Measurements from ENCODE around the gene ZNF175. TPM values are rescaled to one million over a fixed set of nuclear protein-coding genes. Genes with fewer than 3 reads are reported as not detected.

Gene ZNF175
- polyA plus RNA-seq, 1 of the 3 experiments (the other 2 are of a cell fraction) = 3.1 TPM

DNA sequence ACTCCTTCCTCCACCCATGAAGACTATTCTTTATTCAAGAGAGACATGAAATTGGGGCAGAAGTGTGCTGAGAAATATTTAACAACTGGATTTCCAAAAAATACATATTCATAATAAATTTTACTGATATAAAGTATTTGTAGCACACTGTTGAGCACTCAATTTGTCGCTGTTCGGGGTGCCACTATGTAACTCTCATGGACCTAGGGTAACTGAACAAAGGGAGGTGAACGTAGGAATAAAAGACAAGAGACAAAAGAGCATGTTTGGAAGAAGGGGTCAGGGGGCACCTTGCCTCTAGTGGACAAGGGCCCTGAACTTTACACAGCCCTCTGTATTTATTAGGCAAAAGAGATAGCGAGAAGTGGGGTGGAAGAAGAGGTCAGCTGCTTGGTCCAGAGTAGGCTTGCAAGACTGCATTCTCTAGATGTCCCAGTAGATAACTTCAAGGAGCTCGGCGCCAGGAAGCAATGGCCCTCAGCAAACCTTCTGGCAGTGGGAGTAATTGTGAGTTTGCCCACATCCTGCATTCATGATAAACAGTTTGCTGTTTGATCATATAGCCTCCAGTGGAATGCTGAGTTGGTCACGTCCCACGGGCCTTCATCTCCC lies 4.5 kb upstream of the ZNF175 start:
- no peak overlapping the region for H3K27ac ChIP-seq (ENCODE audit: low read depth in 2 of 2, low read length in 1 of 2)
- H4K20me1 ChIP-seq (ENCODE audit: insufficient read depth) = no peaks in the 10 kb centered on the region
- DNase-seq = no peak
- H3K9me3 ChIP-seq = no peaks in the 10 kb centered on the region; the same call in 1 of the 2 replicates
- H3K9ac ChIP-seq = no peak overlapping the region
- H3K4me3 ChIP-seq (ENCODE audit: low read depth in 2 of 2, low read length in 1 of 2) = no peak overlapping the region
- H3K9me2 ChIP-seq = no peaks in the 10 kb centered on the region
- ChIA-PET POLR2A (no interaction called here), CTCF (interaction anchor here (0.9 kb wide), 1 partner anchor 14 kb away, joined by 3 read pairs; no protein-coding TSS in a partner anchor)
- H3K27me3 ChIP-seq (ENCODE audit: insufficient read depth) = peaks cover 39% of the 10 kb centered on the region; the same call in 1 of the 2 replicates
- H3K36me3 ChIP-seq (replicated peaks in 1 of 2; ENCODE audit: control insufficient read depth in 1 of 2, insufficient read depth in 2 of 2, low read length in 1 of 2) = no peaks in the 10 kb centered on the region
- under 1% methylated on average over 8 of the region's 8 CpGs for WGBS (ENCODE audit: low lambda C conversion rate)
- no peak overlapping the region for H2AFZ ChIP-seq (ENCODE audit: low read depth)
- no peak overlapping the region for H3K4me2 ChIP-seq
- TF ChIP-seq, protein P1, sequence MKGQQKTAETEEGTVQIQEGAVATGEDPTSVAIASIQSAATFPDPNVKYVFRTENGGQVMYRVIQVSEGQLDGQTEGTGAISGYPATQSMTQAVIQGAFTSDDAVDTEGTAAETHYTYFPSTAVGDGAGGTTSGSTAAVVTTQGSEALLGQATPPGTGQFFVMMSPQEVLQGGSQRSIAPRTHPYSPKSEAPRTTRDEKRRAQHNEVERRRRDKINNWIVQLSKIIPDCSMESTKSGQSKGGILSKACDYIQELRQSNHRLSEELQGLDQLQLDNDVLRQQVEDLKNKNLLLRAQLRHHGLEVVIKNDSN (IDR thresholded peaks at IDR 0.05; ENCODE audit: borderline replicate concordance, low read depth) = no peak
- TF ChIP-seq FOXM1 (IDR thresholded peaks at IDR 0.05; ENCODE audit: low read depth) (no peak), FOSL2 (IDR thresholded peaks at IDR 0.05; ENCODE audit: borderline replicate concordance, low read depth) (no peak), EZH2phosphoT487 (IDR thresholded peaks at IDR 0.05; ENCODE audit: borderline replicate concordance, low read depth) (no peak), POLR2AphosphoS5 (IDR thresholded peaks at IDR 0.05; ENCODE audit: low read depth, low read length) (no peak), FOXJ3 (CRISPR knock-in tag; IDR thresholded peaks at IDR 0.05) (no peak), GABPA (IDR thresholded peaks at IDR 0.05; ENCODE audit: low read depth) (no peak), ELF1 (IDR thresholded peaks at IDR 0.05) (no peak), RXRA (IDR thresholded peaks at IDR 0.05; ENCODE audit: borderline replicate concordance, low read depth) (no peak), SIN3A (IDR thresholded peaks at IDR 0.05; ENCODE audit: borderline replicate concordance, low read depth, low read length) (no peak), SMC3 (IDR thresholded peaks at IDR 0.05; ENCODE audit: low read depth, low read length) (no peak), TAF1 (IDR thresholded peaks at IDR 0.05; ENCODE audit: borderline replicate concordance, low read depth, low read length) (no peak), EP300 (IDR thresholded peaks at IDR 0.05; ENCODE audit: borderline replicate concordance in 1 of 2, low read depth in 1 of 2, low read length in 1 of 2) (no peak), CHD2 (IDR thresholded peaks at IDR 0.05; ENCODE audit: low read length, partially characterized antibody) (no peak)
- TF ChIP-seq, protein P2, sequence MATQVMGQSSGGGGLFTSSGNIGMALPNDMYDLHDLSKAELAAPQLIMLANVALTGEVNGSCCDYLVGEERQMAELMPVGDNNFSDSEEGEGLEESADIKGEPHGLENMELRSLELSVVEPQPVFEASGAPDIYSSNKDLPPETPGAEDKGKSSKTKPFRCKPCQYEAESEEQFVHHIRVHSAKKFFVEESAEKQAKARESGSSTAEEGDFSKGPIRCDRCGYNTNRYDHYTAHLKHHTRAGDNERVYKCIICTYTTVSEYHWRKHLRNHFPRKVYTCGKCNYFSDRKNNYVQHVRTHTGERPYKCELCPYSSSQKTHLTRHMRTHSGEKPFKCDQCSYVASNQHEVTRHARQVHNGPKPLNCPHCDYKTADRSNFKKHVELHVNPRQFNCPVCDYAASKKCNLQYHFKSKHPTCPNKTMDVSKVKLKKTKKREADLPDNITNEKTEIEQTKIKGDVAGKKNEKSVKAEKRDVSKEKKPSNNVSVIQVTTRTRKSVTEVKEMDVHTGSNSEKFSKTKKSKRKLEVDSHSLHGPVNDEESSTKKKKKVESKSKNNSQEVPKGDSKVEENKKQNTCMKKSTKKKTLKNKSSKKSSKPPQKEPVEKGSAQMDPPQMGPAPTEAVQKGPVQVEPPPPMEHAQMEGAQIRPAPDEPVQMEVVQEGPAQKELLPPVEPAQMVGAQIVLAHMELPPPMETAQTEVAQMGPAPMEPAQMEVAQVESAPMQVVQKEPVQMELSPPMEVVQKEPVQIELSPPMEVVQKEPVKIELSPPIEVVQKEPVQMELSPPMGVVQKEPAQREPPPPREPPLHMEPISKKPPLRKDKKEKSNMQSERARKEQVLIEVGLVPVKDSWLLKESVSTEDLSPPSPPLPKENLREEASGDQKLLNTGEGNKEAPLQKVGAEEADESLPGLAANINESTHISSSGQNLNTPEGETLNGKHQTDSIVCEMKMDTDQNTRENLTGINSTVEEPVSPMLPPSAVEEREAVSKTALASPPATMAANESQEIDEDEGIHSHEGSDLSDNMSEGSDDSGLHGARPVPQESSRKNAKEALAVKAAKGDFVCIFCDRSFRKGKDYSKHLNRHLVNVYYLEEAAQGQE (IDR thresholded peaks at IDR 0.05; ENCODE audit: low read depth, low read length) = no peak
- TF ChIP-seq, protein P3, sequence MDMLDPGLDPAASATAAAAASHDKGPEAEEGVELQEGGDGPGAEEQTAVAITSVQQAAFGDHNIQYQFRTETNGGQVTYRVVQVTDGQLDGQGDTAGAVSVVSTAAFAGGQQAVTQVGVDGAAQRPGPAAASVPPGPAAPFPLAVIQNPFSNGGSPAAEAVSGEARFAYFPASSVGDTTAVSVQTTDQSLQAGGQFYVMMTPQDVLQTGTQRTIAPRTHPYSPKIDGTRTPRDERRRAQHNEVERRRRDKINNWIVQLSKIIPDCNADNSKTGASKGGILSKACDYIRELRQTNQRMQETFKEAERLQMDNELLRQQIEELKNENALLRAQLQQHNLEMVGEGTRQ (IDR thresholded peaks at IDR 0.05; ENCODE audit: borderline replicate concordance, low read depth, low read length) = no peak
- TF ChIP-seq, protein P4, sequence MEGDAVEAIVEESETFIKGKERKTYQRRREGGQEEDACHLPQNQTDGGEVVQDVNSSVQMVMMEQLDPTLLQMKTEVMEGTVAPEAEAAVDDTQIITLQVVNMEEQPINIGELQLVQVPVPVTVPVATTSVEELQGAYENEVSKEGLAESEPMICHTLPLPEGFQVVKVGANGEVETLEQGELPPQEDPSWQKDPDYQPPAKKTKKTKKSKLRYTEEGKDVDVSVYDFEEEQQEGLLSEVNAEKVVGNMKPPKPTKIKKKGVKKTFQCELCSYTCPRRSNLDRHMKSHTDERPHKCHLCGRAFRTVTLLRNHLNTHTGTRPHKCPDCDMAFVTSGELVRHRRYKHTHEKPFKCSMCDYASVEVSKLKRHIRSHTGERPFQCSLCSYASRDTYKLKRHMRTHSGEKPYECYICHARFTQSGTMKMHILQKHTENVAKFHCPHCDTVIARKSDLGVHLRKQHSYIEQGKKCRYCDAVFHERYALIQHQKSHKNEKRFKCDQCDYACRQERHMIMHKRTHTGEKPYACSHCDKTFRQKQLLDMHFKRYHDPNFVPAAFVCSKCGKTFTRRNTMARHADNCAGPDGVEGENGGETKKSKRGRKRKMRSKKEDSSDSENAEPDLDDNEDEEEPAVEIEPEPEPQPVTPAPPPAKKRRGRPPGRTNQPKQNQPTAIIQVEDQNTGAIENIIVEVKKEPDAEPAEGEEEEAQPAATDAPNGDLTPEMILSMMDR (IDR thresholded peaks at IDR 0.05) = no peak
- TF ChIP-seq, protein P5, sequence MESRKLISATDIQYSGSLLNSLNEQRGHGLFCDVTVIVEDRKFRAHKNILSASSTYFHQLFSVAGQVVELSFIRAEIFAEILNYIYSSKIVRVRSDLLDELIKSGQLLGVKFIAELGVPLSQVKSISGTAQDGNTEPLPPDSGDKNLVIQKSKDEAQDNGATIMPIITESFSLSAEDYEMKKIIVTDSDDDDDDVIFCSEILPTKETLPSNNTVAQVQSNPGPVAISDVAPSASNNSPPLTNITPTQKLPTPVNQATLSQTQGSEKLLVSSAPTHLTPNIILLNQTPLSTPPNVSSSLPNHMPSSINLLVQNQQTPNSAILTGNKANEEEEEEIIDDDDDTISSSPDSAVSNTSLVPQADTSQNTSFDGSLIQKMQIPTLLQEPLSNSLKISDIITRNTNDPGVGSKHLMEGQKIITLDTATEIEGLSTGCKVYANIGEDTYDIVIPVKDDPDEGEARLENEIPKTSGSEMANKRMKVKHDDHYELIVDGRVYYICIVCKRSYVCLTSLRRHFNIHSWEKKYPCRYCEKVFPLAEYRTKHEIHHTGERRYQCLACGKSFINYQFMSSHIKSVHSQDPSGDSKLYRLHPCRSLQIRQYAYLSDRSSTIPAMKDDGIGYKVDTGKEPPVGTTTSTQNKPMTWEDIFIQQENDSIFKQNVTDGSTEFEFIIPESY (IDR thresholded peaks at IDR 0.05; ENCODE audit: borderline replicate concordance, low read depth) = no peak
- TF ChIP-seq, protein P6, sequence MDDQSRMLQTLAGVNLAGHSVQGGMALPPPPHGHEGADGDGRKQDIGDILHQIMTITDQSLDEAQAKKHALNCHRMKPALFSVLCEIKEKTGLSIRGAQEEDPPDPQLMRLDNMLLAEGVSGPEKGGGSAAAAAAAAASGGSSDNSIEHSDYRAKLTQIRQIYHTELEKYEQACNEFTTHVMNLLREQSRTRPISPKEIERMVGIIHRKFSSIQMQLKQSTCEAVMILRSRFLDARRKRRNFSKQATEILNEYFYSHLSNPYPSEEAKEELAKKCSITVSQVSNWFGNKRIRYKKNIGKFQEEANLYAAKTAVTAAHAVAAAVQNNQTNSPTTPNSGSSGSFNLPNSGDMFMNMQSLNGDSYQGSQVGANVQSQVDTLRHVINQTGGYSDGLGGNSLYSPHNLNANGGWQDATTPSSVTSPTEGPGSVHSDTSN (IDR thresholded peaks at IDR 0.05) = no peak
- H3F3A ChIP-seq (replicated peaks; ENCODE audit: insufficient read depth) = peaks cover 5% of the 10 kb centered on the region
- H3K79me2 ChIP-seq (ENCODE audit: insufficient read depth) = peaks cover 6% of the 10 kb centered on the region; the same call in 1 of the 2 replicates
- H3K4me1 ChIP-seq (ENCODE audit: control insufficient read depth in 1 of 2, insufficient read depth in 2 of 2, low read depth in 1 of 2, low read length in 1 of 2) = peaks cover 0 to under 1% of the 10 kb centered on the region in 2 experiments; a peak in 1 of 4 replicates

Measured in SK-N-SH (cell line).